Measurements from ENCODE around the gene C12orf57. TPM values are rescaled to one million over a fixed set of nuclear protein-coding genes. Genes with fewer than 3 reads are reported as not detected.

Gene C12orf57
- total RNA-seq, 2 donors from 2014 or later = 352 to 711 TPM

- Histone ChIP-seq H3K4me1 (replicated peaks) (peaks cover 28% of the 10 kb centered on the region), H3K9me3 (no peaks in the 10 kb centered on the region), H3K27me3 (replicated peaks; ENCODE audit: insufficient read depth) (no peaks in the 10 kb centered on the region), H3K4me3 (peak overlapping the region; percentile 92 to 95), H3K27ac (peak overlapping the region; percentile 94 to 98), H3K36me3 (no peaks in the 10 kb centered on the region)
- WGBS = 3% methylated on average over 19 of the region's 19 CpGs
- TF ChIP-seq CTCF (IDR thresholded peaks at IDR 0.05) (no peak), POLR2AphosphoS5 (IDR thresholded peaks at IDR 0.05) (no peak), POLR2A (IDR thresholded peaks at IDR 0.05) (no peak)
- DNase-seq (ENCODE audit: low spot score) = no peak
- intact Hi-C loops (cut with DNase I) = no loop called here
Measured at GRCh38 chr12:6928703-6929407, 15.0 kb upstream of the C12orf57 start.

- Histone ChIP-seq H3K4me1 (replicated peaks) (peaks cover 24% of the 10 kb centered on the region), H3K4me3 (peak overlapping the region; percentile 92 to 95), H3K9me3 (no peaks in the 10 kb centered on the region), H3K36me3 (no peaks in the 10 kb centered on the region), H3K27ac (peak overlapping the region; percentile 94 to 98), H3K27me3 (replicated peaks; ENCODE audit: insufficient read depth) (no peaks in the 10 kb centered on the region)
- intact Hi-C loops (cut with DNase I) = loop anchor here (10.0 kb wide), 1 partner anchor 55 kb away; the partner anchor contains the start of gene SPSB2
- DNase-seq (ENCODE audit: low spot score) = no peak
- TF ChIP-seq POLR2A (IDR thresholded peaks at IDR 0.05) = no peak
- TF ChIP-seq CTCF (IDR thresholded peaks at IDR 0.05) = no peak
- TF ChIP-seq POLR2AphosphoS5 (IDR thresholded peaks at IDR 0.05) = no peak
- WGBS = 34% methylated on average over 7 of the region's 7 CpGs
Measured at GRCh38 chr12:6929466-6930452, 14.1 kb upstream of the C12orf57 start.

GRCh38 chr12:6932766-6933165 is 11.1 kb upstream of the C12orf57 start:
- Histone ChIP-seq H3K27me3 (replicated peaks; ENCODE audit: insufficient read depth) (no peaks in the 10 kb centered on the region), H3K9me3 (no peaks in the 10 kb centered on the region), H3K4me1 (replicated peaks) (peaks cover 18% of the 10 kb centered on the region), H3K4me3 (no peak overlapping the region), H3K27ac (no peak overlapping the region), H3K36me3 (peaks cover 4 to 6% of the 10 kb centered on the region in 2 donors)
- TF ChIP-seq CTCF (IDR thresholded peaks at IDR 0.05) (no peak), POLR2AphosphoS5 (IDR thresholded peaks at IDR 0.05) (no peak), POLR2A (IDR thresholded peaks at IDR 0.05) (no peak)
- intact Hi-C loops (cut with DNase I) = loop anchor here (10.0 kb wide), 1 partner anchor 58 kb away; the partner anchor contains the start of gene SPSB2
- no peak for DNase-seq (ENCODE audit: low spot score)
- WGBS = 38% methylated on average over 1 of the region's 1 CpG

- 25% methylated on average over 8 of the region's 8 CpGs for WGBS
- peaks cover 23% of the 10 kb centered on the region for H3K4me1 ChIP-seq (replicated peaks)
- H3K4me3 ChIP-seq = no peak overlapping the region
- H3K27ac ChIP-seq = peak overlapping the region; percentile 45 to 55
- intact Hi-C loops (cut with DNase I) = loop anchor here (10.0 kb wide), 1 partner anchor 59 kb away; the partner anchor contains the start of gene SPSB2
- no peak for TF ChIP-seq CTCF (IDR thresholded peaks at IDR 0.05)
- TF ChIP-seq POLR2A (IDR thresholded peaks at IDR 0.05) = no peak
- TF ChIP-seq POLR2AphosphoS5 (IDR thresholded peaks at IDR 0.05) = no peak
- DNase-seq (ENCODE audit: low spot score) = no peak
- no peaks in the 10 kb centered on the region for H3K9me3 ChIP-seq
- H3K27me3 ChIP-seq (replicated peaks; ENCODE audit: insufficient read depth) = no peaks in the 10 kb centered on the region
- peaks cover 4 to 6% of the 10 kb centered on the region in 2 donors for H3K36me3 ChIP-seq
Measured at GRCh38 chr12:6934110-6934509, 9.7 kb upstream of the C12orf57 start.

Measured in prostate gland (tissue), 2 donors.